HCT116 (cell line): Measurements from ENCODE around the gene NAALADL2. TPM values are rescaled to one million over a fixed set of nuclear protein-coding genes. Genes with fewer than 3 reads are reported as not detected.

Source experiments
- ATAC-seq: fragments of 200-7000 bp; cut with Tn5 transposase; 2 replicates; pipeline ENCODE4 v1.9.1; 2020; ENCODE audit warnings: mild to moderate bottlenecking, moderate library complexity
- BruUV-seq: library from RNA; stranded (reverse); fragments of 400-500 nt; replicated peaks from 2 replicates; lab custom pipeline; 2021; lab: Mats Ljungman, UMichigan
- CTCF ChIA-PET: fragments of 300-600 bp; sonication (Branson Sonifier 250); formaldehyde crosslinking; loops from one replicate; lab custom pipeline; 2021; ENCODE audit warnings: antibody characterized with exemption; lab: Charles Lee
- POLR2A ChIA-PET: fragments of 300-600, 350-600 bp; sonication (Branson Sonifier 250); formaldehyde crosslinking; loops from one replicate; lab custom pipeline; 2021; ENCODE audit warnings: antibody characterized with exemption; lab: Charles Lee
- RAD21 ChIA-PET, 2 experiments: fragments of 300-600 bp; sonication (Branson Sonifier 250); formaldehyde crosslinking; loops; one replicate each; lab custom pipeline; 2023; ENCODE audit warnings: low total read pairs in 2 of 2; ENCODE audit not compliant: uncharacterized antibody in 2 of 2, unreplicated experiment in 2 of 2, low non-redundant PET in 1 of 2; lab: Charles Lee
- DNase-seq: peaks from one replicate; pipeline ENCODE4 v3.0.0-alpha.2; 2010; ENCODE audit warnings: low read depth, low spot score
- H2AFZ ChIP-seq: fragments of 200-600 bp; shearing (Covaris generic), sonication (generic); 2 replicates; pipeline ENCODE4 v1.6.1; 2017; ENCODE audit warnings: low read depth, mixed run types, mixed read lengths, antibody characterized with exemption, low read length; ENCODE audit not compliant: poor library complexity, severe bottlenecking
- H3K27ac ChIP-seq: 2 replicates; pipeline ENCODE4 v1.5.1; 2012; ENCODE audit warnings: low read depth, low read length
- H3K27me3 ChIP-seq: fragments of 200-600 bp; sonication (generic); 2 replicates; pipeline ENCODE4 v1.6.1; 2016; ENCODE audit warnings: mixed run types, low read length, mixed read lengths; ENCODE audit not compliant: insufficient read depth
- H3K36me3 ChIP-seq, 2 experiments: fragments of 200-500 bp in 1 of 2; fragments of 200-600 bp in 1 of 2; sonication (Bioruptor generic) in 1 of 2; sonication (generic) in 1 of 2; 2 replicates each; pipeline versions ENCODE4 v1.5.1 to v1.6.1; 2014 to 2016; ENCODE audit warnings: low read length in 2 of 2, inconsistent platforms in 1 of 2, mixed read lengths in 1 of 2, mixed run types in 1 of 2; ENCODE audit not compliant: insufficient read depth in 2 of 2, control insufficient read depth in 1 of 2
- H3K4me1 ChIP-seq, 2 experiments: fragments of 200-600 bp in 1 of 2; sonication (generic) in 1 of 2; 2 replicates each; pipeline versions ENCODE4 v1.5.1 to v1.6.1; 2012 to 2017; ENCODE audit warnings: low read length in 2 of 2, inconsistent platforms in 1 of 2, mild to moderate bottlenecking in 1 of 2, mixed read lengths in 1 of 2, mixed run types in 1 of 2, moderate library complexity in 1 of 2; ENCODE audit not compliant: insufficient read depth in 2 of 2, control insufficient read depth in 1 of 2
- H3K4me2 ChIP-seq: fragments of 200-600 bp; sonication (generic); 2 replicates; pipeline ENCODE4 v1.6.1; 2017; ENCODE audit warnings: mixed run types, low read length, mixed read lengths
- H3K4me3 ChIP-seq, 2 experiments: fragments of 200-600 bp in 1 of 2; sonication (generic) in 1 of 2; replicated peaks in 1 of 2; 2 replicates each; pipeline ENCODE4 v1.5.1; 2011 to 2016; ENCODE audit warnings: low read length in 2 of 2, control low read depth in 1 of 2, low read depth in 1 of 2, mild to moderate bottlenecking in 1 of 2, mixed read lengths in 1 of 2, mixed run types in 1 of 2
- H3K79me2 ChIP-seq: fragments of 200-600 bp; sonication (generic); 2 replicates; pipeline ENCODE4 v1.6.1; 2017; ENCODE audit warnings: mild to moderate bottlenecking, mixed run types, low read length, moderate library complexity, mixed read lengths; ENCODE audit not compliant: insufficient read depth
- H3K9ac ChIP-seq: fragments of 200-600 bp; sonication (generic); 2 replicates; pipeline ENCODE4 v1.6.1; 2016; ENCODE audit warnings: low read length, mixed read lengths
- H3K9me2 ChIP-seq: fragments of 200-600 bp; sonication (generic), shearing (Covaris generic); 2 replicates; pipeline ENCODE4 v1.6.1; 2017; ENCODE audit warnings: mixed run types, mild to moderate bottlenecking, moderate library complexity; ENCODE audit not compliant: insufficient read depth
- H3K9me3 ChIP-seq, 2 experiments: fragments of 200-500 bp in 1 of 2; fragments of 200-600 bp in 1 of 2; sonication (Bioruptor generic) in 1 of 2; sonication (generic) in 1 of 2; 2 replicates each; pipeline ENCODE4 v1.6.1; 2014 to 2017; ENCODE audit warnings: low read length in 2 of 2, mixed read lengths in 2 of 2, inconsistent platforms in 1 of 2, low read depth in 1 of 2, mild to moderate bottlenecking in 1 of 2, mixed run types in 1 of 2, moderate library complexity in 1 of 2; ENCODE audit not compliant: control insufficient read depth in 1 of 2, insufficient read depth in 1 of 2
- H4K20me1 ChIP-seq: fragments of 200-600 bp; sonication (generic), shearing (Covaris generic); 2 replicates; pipeline ENCODE4 v1.6.1; 2017; ENCODE audit warnings: mixed run types, mild to moderate bottlenecking, moderate library complexity; ENCODE audit not compliant: insufficient read depth
- CEBPB ChIP-seq: IDR thresholded peaks from 2 replicates; pipeline ENCODE4 v1.6.1; 2012; ENCODE audit warnings: low read depth
- EGR1 ChIP-seq: IDR thresholded peaks from 2 replicates; pipeline ENCODE4 v1.6.1; 2012; ENCODE audit warnings: low read depth
- EZH2phosphoT487 ChIP-seq: fragments of 200-600 bp; IDR thresholded peaks from 2 replicates; pipeline ENCODE4 v1.6.1; 2018; ENCODE audit warnings: antibody characterized with exemption, borderline replicate concordance
- MAX ChIP-seq: IDR thresholded peaks from 2 replicates; pipeline ENCODE4 v1.6.1; 2012
- POLR2AphosphoS5 ChIP-seq: IDR thresholded peaks from 2 replicates; pipeline ENCODE4 v1.6.1; 2011; ENCODE audit warnings: mild to moderate bottlenecking, low read depth, low read length, moderate library complexity
- RAD21 ChIP-seq: IDR thresholded peaks from 2 replicates; pipeline ENCODE4 v1.6.1; 2012; ENCODE audit warnings: low read depth, mild to moderate bottlenecking
- REST ChIP-seq: IDR thresholded peaks from 2 replicates; pipeline ENCODE4 v1.6.1; 2012; ENCODE audit warnings: low read depth
- SIN3A ChIP-seq: IDR thresholded peaks from 2 replicates; pipeline ENCODE4 v1.6.1; 2012; ENCODE audit warnings: low read depth
- SRF ChIP-seq: IDR thresholded peaks from 2 replicates; pipeline ENCODE4 v1.6.1; 2012; ENCODE audit warnings: low read depth
- TCF7L2 ChIP-seq: IDR thresholded peaks from 2 replicates; pipeline ENCODE4 v1.7.0; 2011; ENCODE audit warnings: borderline replicate concordance, inconsistent platforms; ENCODE audit not compliant: insufficient read depth, insufficient read length; ENCODE audit errors: extremely low read depth
- YY1 ChIP-seq: IDR thresholded peaks from 2 replicates; pipeline ENCODE4 v1.6.1; 2011; ENCODE audit warnings: low read length, low read depth, moderate library complexity, mild to moderate bottlenecking; ENCODE audit not compliant: insufficient replicate concordance; ENCODE audit errors: extremely low read depth
- ZBTB33 ChIP-seq: IDR thresholded peaks from 2 replicates; pipeline ENCODE4 v1.6.1; 2011; ENCODE audit warnings: mild to moderate bottlenecking, low read length, moderate library complexity; ENCODE audit not compliant: insufficient replicate concordance; ENCODE audit errors: extremely low read depth
- ZFX ChIP-seq: fragments of 450-650 bp; IDR thresholded peaks from 2 replicates; pipeline ENCODE4 v1.6.1; 2017
- ZNF274 ChIP-seq: fragments of 200-500 bp; sonication (Bioruptor generic); IDR thresholded peaks from 2 replicates; pipeline ENCODE4 v1.6.1; 2014; ENCODE audit warnings: mild to moderate bottlenecking, low read depth, low read length, inconsistent platforms
- intact Hi-C: fragments of 100-400 bp; cut with micrococcal nuclease; formaldehyde crosslinking; loops from 2 replicates; pipeline ENCODE4 v1.10.0; 2022
- total RNA-seq: library from RNA; stranded (reverse); gene quantifications from one replicate; pipeline ENCODE4 v1.2.1, GENCODE V29; 2021; ENCODE audit not compliant: unreplicated experiment

Gene NAALADL2
- total RNA-seq, 1 experiment from 2014 or later, result 2.9 TPM

GRCh38 chr3:175059788-175060187, 200.7 kb downstream of the NAALADL2 start:
- no peaks in the 10 kb centered on the region for H4K20me1 ChIP-seq
- H3K4me1 ChIP-seq, result no peaks in the 10 kb centered on the region
- BruUV-seq, result no TSS peak
- ChIA-PET POLR2A (no interaction called here), CTCF (no interaction called here), RAD21 (no interaction called here)
- no peaks in the 10 kb centered on the region; the same call in 1 of the 2 replicates for H3K9me2 ChIP-seq
- TF ChIP-seq POLR2AphosphoS5 (no peak), MAX (no peak), ZFX (no peak), CEBPB (no peak), TCF7L2 (no peak), RAD21 (no peak), ZNF274 (no peak), SIN3A (no peak), EZH2phosphoT487 (no peak)
- intact Hi-C loops, result no loop called here
- no peak overlapping the region for H2AFZ ChIP-seq
- no peaks in the 10 kb centered on the region for H3K9me3 ChIP-seq
- no peak overlapping the region for H3K4me3 ChIP-seq
- H3K27me3 ChIP-seq, result no peaks in the 10 kb centered on the region
- no peaks in the 10 kb centered on the region for H3K36me3 ChIP-seq
- ATAC-seq, result no peak
- DNase-seq, result no peak
- H3K4me2 ChIP-seq, result no peak overlapping the region
- no peak overlapping the region for H3K27ac ChIP-seq
- H3K9ac ChIP-seq, result no peak overlapping the region
- no peaks in the 10 kb centered on the region for H3K79me2 ChIP-seq

GRCh38 chr3:175065497-175065896, 206.4 kb downstream of the NAALADL2 start:
- TF ChIP-seq ZNF274 (no peak), EZH2phosphoT487 (no peak), SRF (no peak), YY1 (no peak), EGR1 (no peak), CEBPB (no peak), REST (no peak), ZFX (no peak), ZBTB33 (no peak), RAD21 (no peak)
- POLR2A ChIA-PET, result no interaction called here

More at GRCh38 chr3:175065497-175065896, 206.4 kb downstream of the NAALADL2 start:
- CTCF ChIA-PET, result no interaction called here
- H3K36me3 ChIP-seq, result no peaks in the 10 kb centered on the region
- H3K27me3 ChIP-seq, result no peaks in the 10 kb centered on the region
- RAD21 ChIA-PET, result no interaction called here
- H3K9me2 ChIP-seq, result no peaks in the 10 kb centered on the region; the same call in 1 of the 2 replicates
- BruUV-seq, result no TSS peak
- no peak overlapping the region for H3K4me2 ChIP-seq
- DNase-seq, result no peak
- H3K9me3 ChIP-seq, result no peaks in the 10 kb centered on the region
- ATAC-seq, result no peak
- H3K79me2 ChIP-seq, result no peaks in the 10 kb centered on the region
- H3K27ac ChIP-seq, result no peak overlapping the region
- H4K20me1 ChIP-seq, result no peaks in the 10 kb centered on the region
- H3K4me1 ChIP-seq, result no peaks in the 10 kb centered on the region
- intact Hi-C loops, result no loop called here
- no peak overlapping the region for H2AFZ ChIP-seq
- H3K9ac ChIP-seq, result no peak overlapping the region
- no peak overlapping the region for H3K4me3 ChIP-seq
